GM12878 (cell line): ENCODE data around the gene SRMS.

Experiments used
- CHD2 ChIP-seq: IDR thresholded peaks from 2 replicates; pipeline ENCODE4 v1.6.1; 2011; ENCODE audit warnings: low read depth, low read length, improper control_type of control experiment, borderline replicate concordance
- EZH2 ChIP-seq: IDR thresholded peaks from 2 replicates; pipeline ENCODE4 v1.6.1; 2012; ENCODE audit warnings: low read depth, mild to moderate bottlenecking, control low read depth, inconsistent platforms, low read length, borderline replicate concordance; ENCODE audit not compliant: control insufficient read depth
- JUND ChIP-seq: IDR thresholded peaks from 2 replicates; pipeline ENCODE4 v1.6.1; 2012; ENCODE audit warnings: low read depth, mild to moderate bottlenecking, low read length, improper control_type of control experiment, moderate library complexity
- MXI1 ChIP-seq: fragments of 150-350 bp; IDR thresholded peaks from 2 replicates; pipeline ENCODE4 v1.6.1; 2011; ENCODE audit warnings: low read depth, mild to moderate bottlenecking, inconsistent platforms, low read length, improper control_type of control experiment
- MYC ChIP-seq: IDR thresholded peaks from 2 replicates; pipeline ENCODE4 v1.6.1; 2011; ENCODE audit warnings: mild to moderate bottlenecking, low read length, moderate library complexity, inconsistent platforms; ENCODE audit not compliant: insufficient read depth, insufficient replicate concordance, insufficient read length, severe bottlenecking
- NRF1 ChIP-seq: conservative IDR thresholded peaks from 2 replicates; pipeline ENCODE4 v1.6.1; 2011; ENCODE audit warnings: mild to moderate bottlenecking, low read depth, low read length, improper control_type of control experiment
- POLR2A ChIP-seq: IDR thresholded peaks from 2 replicates; pipeline ENCODE4 v1.6.1; 2011; ENCODE audit warnings: low read depth, mild to moderate bottlenecking, low read length
- ZNF217 ChIP-seq: fragments of 450-650 bp; IDR thresholded peaks from 2 replicates; pipeline ENCODE4 v1.6.1; 2017; ENCODE audit warnings: antibody characterized with exemption, mild to moderate bottlenecking
- ZNF384 ChIP-seq: IDR thresholded peaks from 2 replicates; pipeline ENCODE4 v1.6.1; 2012; ENCODE audit warnings: low read depth, mild to moderate bottlenecking, low read length, improper control_type of control experiment, borderline replicate concordance
- TF ChIP-seq, protein P1 (sequence below), 3 experiments: IDR thresholded peaks in 2 of 3; conservative IDR thresholded peaks in 1 of 3; 2 replicates each; pipeline ENCODE4 v1.5.1; 2011; ENCODE audit warnings: low read depth in 3 of 3, low read length in 3 of 3, mild to moderate bottlenecking in 3 of 3, control low read depth in 2 of 3, moderate library complexity in 2 of 3, inconsistent platforms in 1 of 3, mixed read lengths in 1 of 3; ENCODE audit not compliant: control insufficient read depth in 2 of 3, insufficient read depth in 1 of 3; ENCODE audit errors: extremely low read depth in 1 of 3
- TF ChIP-seq, protein P2 (sequence below): IDR thresholded peaks from 2 replicates; pipeline ENCODE4 v1.6.1; 2011; ENCODE audit warnings: low read depth, mild to moderate bottlenecking, low read length, moderate library complexity, borderline replicate concordance; ENCODE audit errors: extremely low read depth
- TF ChIP-seq, protein P3 (sequence below): fragments of 450-650 bp; IDR thresholded peaks from 2 replicates; pipeline ENCODE4 v1.6.1; 2017; ENCODE audit warnings: mild to moderate bottlenecking, moderate library complexity
- TF ChIP-seq, protein P4 (sequence below): IDR thresholded peaks from 2 replicates; pipeline ENCODE4 v1.6.1; 2012; ENCODE audit warnings: low read depth, low read length, improper control_type of control experiment

DNA sequence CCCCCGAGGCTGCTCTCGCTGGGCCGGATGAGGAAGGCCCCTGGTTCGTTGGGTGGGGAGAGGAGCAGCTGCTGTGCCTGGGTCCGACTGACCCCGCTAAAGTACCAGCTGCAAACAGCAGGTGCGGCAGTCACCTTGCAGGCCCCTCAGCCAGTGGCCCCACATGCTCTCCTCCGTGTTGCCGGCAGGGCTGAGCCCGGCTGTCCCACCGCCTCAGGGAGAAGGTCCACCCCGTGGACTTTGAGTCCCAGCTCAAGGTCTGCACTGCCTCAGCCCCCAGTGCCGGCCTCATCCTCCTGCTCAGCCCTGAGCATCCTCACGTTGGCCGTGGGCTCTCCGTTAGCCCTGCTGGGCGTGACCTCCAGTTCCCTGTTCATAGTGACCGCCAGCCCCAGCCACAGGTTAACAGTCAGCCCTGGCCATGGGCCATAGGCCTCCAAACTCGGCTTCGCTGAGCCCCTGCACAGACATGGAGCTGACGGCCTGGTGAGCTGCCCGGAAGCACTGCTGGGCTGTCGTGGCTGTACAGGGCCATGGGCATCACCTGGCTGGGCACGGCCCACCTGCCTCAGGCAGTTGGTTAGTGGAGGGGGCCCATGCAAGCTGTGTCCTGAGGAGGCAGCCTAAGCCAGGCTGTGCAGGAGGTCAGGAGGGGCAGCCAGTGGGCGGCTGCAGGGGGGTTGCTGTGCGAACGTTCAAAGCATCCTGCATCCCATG, 3.1 kb downstream of the SRMS start:
- TF ChIP-seq ZNF384 (no peak), JUND (no peak), CHD2 (no peak), NRF1 (no peak), EZH2 (no peak), MXI1 (no peak), MYC (no peak), POLR2A (no peak), ZNF217 (no peak)
- TF ChIP-seq, protein P1, sequence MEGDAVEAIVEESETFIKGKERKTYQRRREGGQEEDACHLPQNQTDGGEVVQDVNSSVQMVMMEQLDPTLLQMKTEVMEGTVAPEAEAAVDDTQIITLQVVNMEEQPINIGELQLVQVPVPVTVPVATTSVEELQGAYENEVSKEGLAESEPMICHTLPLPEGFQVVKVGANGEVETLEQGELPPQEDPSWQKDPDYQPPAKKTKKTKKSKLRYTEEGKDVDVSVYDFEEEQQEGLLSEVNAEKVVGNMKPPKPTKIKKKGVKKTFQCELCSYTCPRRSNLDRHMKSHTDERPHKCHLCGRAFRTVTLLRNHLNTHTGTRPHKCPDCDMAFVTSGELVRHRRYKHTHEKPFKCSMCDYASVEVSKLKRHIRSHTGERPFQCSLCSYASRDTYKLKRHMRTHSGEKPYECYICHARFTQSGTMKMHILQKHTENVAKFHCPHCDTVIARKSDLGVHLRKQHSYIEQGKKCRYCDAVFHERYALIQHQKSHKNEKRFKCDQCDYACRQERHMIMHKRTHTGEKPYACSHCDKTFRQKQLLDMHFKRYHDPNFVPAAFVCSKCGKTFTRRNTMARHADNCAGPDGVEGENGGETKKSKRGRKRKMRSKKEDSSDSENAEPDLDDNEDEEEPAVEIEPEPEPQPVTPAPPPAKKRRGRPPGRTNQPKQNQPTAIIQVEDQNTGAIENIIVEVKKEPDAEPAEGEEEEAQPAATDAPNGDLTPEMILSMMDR (IDR thresholded peaks at IDR 0.05 in 2 of 3, conservative IDR thresholded peaks at IDR 0.05 in 1 of 3; ENCODE audit: control insufficient read depth in 2 of 3, extremely low read depth in 1 of 3, insufficient read depth in 1 of 3, low read depth in 3 of 3, low read length in 3 of 3): no peak
- TF ChIP-seq, protein P2, sequence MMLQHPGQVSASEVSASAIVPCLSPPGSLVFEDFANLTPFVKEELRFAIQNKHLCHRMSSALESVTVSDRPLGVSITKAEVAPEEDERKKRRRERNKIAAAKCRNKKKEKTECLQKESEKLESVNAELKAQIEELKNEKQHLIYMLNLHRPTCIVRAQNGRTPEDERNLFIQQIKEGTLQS: no peak
- TF ChIP-seq, protein P3, sequence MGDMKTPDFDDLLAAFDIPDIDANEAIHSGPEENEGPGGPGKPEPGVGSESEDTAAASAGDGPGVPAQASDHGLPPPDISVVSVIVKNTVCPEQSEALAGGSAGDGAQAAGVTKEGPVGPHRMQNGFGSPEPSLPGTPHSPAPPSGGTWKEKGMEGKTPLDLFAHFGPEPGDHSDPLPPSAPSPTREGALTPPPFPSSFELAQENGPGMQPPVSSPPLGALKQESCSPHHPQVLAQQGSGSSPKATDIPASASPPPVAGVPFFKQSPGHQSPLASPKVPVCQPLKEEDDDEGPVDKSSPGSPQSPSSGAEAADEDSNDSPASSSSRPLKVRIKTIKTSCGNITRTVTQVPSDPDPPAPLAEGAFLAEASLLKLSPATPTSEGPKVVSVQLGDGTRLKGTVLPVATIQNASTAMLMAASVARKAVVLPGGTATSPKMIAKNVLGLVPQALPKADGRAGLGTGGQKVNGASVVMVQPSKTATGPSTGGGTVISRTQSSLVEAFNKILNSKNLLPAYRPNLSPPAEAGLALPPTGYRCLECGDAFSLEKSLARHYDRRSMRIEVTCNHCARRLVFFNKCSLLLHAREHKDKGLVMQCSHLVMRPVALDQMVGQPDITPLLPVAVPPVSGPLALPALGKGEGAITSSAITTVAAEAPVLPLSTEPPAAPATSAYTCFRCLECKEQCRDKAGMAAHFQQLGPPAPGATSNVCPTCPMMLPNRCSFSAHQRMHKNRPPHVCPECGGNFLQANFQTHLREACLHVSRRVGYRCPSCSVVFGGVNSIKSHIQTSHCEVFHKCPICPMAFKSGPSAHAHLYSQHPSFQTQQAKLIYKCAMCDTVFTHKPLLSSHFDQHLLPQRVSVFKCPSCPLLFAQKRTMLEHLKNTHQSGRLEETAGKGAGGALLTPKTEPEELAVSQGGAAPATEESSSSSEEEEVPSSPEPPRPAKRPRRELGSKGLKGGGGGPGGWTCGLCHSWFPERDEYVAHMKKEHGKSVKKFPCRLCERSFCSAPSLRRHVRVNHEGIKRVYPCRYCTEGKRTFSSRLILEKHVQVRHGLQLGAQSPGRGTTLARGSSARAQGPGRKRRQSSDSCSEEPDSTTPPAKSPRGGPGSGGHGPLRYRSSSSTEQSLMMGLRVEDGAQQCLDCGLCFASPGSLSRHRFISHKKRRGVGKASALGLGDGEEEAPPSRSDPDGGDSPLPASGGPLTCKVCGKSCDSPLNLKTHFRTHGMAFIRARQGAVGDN: no peak
- TF ChIP-seq, protein P4, sequence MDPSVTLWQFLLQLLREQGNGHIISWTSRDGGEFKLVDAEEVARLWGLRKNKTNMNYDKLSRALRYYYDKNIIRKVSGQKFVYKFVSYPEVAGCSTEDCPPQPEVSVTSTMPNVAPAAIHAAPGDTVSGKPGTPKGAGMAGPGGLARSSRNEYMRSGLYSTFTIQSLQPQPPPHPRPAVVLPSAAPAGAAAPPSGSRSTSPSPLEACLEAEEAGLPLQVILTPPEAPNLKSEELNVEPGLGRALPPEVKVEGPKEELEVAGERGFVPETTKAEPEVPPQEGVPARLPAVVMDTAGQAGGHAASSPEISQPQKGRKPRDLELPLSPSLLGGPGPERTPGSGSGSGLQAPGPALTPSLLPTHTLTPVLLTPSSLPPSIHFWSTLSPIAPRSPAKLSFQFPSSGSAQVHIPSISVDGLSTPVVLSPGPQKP: no peak
